IPS-18c (cell line): ENCODE measurements around the gene UBE2G2.

Source experiments
- H3K4me3 ChIP-seq: 2 replicates; pipeline ENCODE4 v1.7.0; 2013; ENCODE audit warnings: low read depth, mild to moderate bottlenecking, low read length, moderate library complexity; ENCODE audit not compliant: insufficient read depth
- H3K9me3 ChIP-seq: one replicate; pipeline ENCODE4 v1.6.1; 2013; ENCODE audit warnings: mild to moderate bottlenecking, low read length, moderate library complexity; ENCODE audit not compliant: control insufficient read depth, insufficient read depth

Gene UBE2G2

GRCh38 chr21:44780137-44780502 is 21.5 kb downstream of the UBE2G2 start:
- peaks cover 3% of the 10 kb centered on the region for H3K9me3 ChIP-seq

GRCh38 chr21:44779417-44780136 is 22.0 kb downstream of the UBE2G2 start:
- Histone ChIP-seq H3K4me3 (no peak overlapping the region), H3K9me3 (no peaks in the 10 kb centered on the region)

More at GRCh38 chr21:44780137-44780502, 21.5 kb downstream of the UBE2G2 start:
- no peak overlapping the region for H3K4me3 ChIP-seq

GRCh38 chr21:44778983-44779382 is 22.6 kb downstream of the UBE2G2 start:
- Histone ChIP-seq H3K9me3 (no peaks in the 10 kb centered on the region), H3K4me3 (no peak overlapping the region)

GRCh38 chr21:44778499-44778911 is 23.1 kb downstream of the UBE2G2 start:
- Histone ChIP-seq H3K4me3 (no peak overlapping the region), H3K9me3 (no peaks in the 10 kb centered on the region)

GRCh38 chr21:44778094-44778493 is 23.5 kb downstream of the UBE2G2 start:
- no peaks in the 10 kb centered on the region for H3K9me3 ChIP-seq
- H3K4me3 ChIP-seq = no peak overlapping the region

- H3K4me3 ChIP-seq = no peak overlapping the region
- H3K9me3 ChIP-seq = no peaks in the 10 kb centered on the region
Observed at GRCh38 chr21:44774972-44775371, 26.6 kb downstream of the UBE2G2 start.

GRCh38 chr21:44773291-44773932 is 28.2 kb downstream of the UBE2G2 start:
- H3K9me3 ChIP-seq = no peaks in the 10 kb centered on the region
- H3K4me3 ChIP-seq = no peak overlapping the region

- no peaks in the 10 kb centered on the region for H3K9me3 ChIP-seq
- H3K4me3 ChIP-seq = no peak overlapping the region
Observed at GRCh38 chr21:44771896-44772525, 29.6 kb downstream of the UBE2G2 start.

- Histone ChIP-seq H3K4me3 (no peak overlapping the region), H3K9me3 (no peaks in the 10 kb centered on the region)
Observed at GRCh38 chr21:44767834-44768831, 33.5 kb downstream of the UBE2G2 start.

GRCh38 chr21:44766818-44767354 is 34.7 kb downstream of the UBE2G2 start:
- Histone ChIP-seq H3K4me3 (no peak overlapping the region), H3K9me3 (peaks cover 5% of the 10 kb centered on the region)

GRCh38 chr21:44766014-44766817 is 35.4 kb downstream of the UBE2G2 start:
- Histone ChIP-seq H3K4me3 (no peak overlapping the region), H3K9me3 (peaks cover 5% of the 10 kb centered on the region)

GRCh38 chr21:44765231-44766013 is 36.2 kb downstream of the UBE2G2 start:
- H3K9me3 ChIP-seq = peaks cover 5% of the 10 kb centered on the region

GRCh38 chr21:44764319-44765230 is 37.0 kb downstream of the UBE2G2 start:
- H3K4me3 ChIP-seq = no peak overlapping the region
- peaks cover 5% of the 10 kb centered on the region for H3K9me3 ChIP-seq

More at GRCh38 chr21:44765231-44766013, 36.2 kb downstream of the UBE2G2 start:
- H3K4me3 ChIP-seq = no peak overlapping the region

GRCh38 chr21:44763451-44764318 is 37.9 kb downstream of the UBE2G2 start:
- Histone ChIP-seq H3K4me3 (no peak overlapping the region), H3K9me3 (peaks cover 5% of the 10 kb centered on the region)
